HG02970 (cell line): ENCODE data around the gene CDC6.

Experiments
- ATAC-seq: cut with Tn5 transposase; IDR thresholded peaks from one replicate; pipeline ENCODE4 v1.9.1; 2021; ENCODE audit warnings: mild to moderate bottlenecking, moderate library complexity, moderate number of reproducible peaks; ENCODE audit not compliant: unreplicated experiment, low FRiP score

The CDC6 gene

DNA sequence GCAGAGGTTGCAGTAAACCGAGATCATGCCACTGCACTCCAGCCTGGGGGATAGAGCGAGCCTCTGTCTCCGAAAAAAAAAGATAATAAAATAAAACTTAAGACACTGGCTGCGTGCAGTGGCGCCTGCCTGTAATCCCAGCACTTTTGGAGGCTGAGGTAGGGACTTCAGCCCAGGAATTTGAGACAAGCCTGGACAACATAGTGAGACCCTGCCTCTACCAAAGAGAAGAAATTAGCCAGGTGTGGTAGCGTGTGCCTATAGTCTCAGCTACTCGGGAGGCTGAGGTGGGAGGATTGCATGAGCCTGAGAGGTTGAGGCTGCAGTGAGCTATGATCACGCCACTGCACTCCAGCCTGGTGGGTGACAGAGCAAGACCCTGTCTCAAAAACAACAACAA lies 47.9 kb downstream of the CDC6 start:
- no peak for ATAC-seq

DNA sequence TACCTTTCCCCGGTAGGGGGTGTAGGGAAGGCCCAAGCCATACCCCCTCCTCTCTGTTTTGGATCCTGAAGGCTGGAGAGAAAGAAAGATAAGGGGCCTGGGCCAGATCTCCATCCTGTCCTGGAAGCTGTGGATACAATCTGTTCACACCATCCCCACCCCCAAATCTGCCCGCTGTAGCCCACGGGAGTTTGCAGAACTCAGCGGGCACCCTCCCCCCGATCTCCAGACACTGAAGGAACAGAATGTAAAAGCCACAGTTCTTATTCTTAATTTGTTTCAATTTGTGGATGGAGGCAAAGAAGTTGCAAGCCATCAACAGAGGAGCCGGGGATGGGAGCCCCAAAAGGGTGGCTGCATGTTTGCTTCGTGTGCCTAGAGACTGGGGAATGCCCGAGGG lies 49.7 kb downstream of the CDC6 start:
- ATAC-seq: no peak

DNA sequence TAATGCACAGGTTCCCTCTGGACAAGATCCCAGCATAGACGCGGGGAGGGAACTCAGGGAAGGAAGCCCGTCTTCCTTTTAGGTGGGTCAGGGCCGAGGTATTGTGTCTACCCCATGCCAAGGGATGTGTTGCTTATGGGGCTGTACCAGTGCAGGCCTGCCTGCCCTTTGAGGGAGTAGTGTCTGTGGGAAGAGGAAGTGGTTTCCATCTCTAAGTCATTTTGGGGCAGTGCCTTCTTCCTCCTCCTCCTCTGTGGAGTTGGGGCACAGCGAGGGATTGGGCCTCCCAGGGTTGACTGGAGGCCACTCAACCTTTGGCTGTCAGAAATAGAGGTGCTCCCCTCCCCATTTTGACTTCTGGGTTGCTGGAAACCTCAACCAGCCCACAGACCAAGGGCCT lies 50.4 kb downstream of the CDC6 start:
- no peak for ATAC-seq

DNA sequence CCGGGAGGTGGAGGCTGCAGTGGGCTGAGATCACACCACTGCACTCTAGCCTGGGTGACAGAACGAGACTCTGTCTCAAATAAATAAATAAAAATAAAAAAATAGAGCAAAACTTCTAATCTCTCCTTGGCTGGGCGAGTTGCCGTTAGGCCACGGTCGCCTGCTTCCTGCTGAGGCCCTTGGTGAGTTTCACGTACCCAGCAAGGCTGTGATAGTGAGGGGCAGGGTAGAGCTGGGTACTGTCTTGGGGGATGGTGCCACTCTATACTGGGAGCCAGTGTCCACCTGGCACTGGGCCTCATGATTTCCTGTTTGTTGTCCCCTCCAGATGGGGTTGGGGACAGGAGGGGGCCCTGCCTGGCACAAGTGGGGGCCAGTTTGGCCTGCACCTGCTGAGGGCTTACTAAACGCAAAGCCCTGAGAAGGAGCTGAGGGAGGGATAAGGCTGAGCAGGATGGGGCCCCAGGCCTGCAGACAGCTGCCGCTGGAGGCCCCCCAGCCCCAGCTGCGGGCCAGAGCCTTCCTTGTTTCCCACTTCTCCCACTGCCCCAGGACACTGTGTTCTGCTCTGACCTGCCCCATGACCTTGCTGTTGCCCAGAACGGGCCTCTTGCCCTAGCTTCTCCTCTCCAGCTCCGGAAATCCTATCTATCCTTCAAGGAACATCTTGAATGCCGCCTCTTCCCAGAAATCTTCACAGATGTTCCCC lies 51.4 kb downstream of the CDC6 start:
- no peak for ATAC-seq

DNA sequence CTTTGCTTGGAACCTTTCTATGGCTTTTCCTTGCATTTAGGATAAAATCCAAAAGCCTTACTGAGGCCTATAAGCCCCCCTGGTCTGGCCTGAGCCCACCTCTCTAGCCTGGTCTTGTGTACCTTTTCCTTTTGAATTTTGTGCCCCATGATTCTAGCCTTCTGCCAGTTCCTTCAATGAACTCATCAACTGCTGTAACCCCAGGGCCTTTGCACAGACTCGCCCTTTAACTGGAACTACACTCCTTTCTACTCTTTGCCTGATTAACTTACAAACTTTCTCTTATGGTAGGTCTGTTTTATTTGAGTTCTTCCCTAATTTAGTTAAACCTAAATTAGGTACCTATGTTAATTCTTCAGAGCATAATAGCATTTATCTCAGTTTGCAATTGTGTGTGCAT lies 52.6 kb downstream of the CDC6 start:
- ATAC-seq: no peak

DNA sequence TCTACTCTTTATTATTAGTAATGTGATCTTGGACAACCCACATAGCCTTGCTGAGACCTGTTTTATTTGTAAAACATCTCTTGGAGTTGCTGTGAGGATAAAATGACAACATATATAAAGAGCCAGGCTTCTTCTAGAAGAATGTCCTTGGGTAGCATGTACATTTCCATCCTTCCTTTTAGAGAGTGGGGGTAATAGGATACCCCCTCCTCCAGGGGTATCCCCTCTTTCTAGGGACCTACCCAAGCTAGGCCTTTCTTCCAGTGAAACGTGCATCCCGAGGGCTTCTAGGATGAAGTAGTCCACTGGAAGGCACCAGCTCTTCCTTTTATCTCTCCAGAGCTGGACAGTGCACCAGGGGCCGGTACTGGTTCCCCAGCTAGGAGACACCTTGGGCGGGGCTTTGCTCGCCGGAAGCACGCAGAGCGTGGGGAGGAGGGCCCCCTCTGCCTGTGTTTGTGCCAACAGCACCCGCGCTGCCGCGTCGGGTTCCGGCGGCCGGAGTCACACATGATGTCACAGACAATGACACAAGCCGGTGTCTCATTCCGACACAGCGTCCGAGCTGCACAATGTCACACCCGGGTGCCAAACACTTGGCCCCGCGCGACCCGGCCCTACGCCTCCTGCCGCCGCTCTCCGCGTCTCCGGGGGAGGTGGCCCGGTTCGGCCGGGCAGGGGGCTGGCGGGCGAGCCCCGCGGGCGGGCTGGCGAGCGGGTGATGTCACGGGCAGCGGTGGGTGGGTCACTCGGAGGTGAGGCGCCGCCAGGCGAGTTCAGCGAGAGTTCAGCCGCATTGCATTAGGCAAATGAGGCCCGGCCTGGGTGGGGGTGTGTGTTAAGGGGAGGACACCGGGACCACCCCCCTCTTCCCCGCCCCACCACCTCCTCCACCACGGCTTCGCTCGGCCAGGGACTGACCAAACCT lies 53.5 kb downstream of the CDC6 start:
- ATAC-seq: no peak

DNA sequence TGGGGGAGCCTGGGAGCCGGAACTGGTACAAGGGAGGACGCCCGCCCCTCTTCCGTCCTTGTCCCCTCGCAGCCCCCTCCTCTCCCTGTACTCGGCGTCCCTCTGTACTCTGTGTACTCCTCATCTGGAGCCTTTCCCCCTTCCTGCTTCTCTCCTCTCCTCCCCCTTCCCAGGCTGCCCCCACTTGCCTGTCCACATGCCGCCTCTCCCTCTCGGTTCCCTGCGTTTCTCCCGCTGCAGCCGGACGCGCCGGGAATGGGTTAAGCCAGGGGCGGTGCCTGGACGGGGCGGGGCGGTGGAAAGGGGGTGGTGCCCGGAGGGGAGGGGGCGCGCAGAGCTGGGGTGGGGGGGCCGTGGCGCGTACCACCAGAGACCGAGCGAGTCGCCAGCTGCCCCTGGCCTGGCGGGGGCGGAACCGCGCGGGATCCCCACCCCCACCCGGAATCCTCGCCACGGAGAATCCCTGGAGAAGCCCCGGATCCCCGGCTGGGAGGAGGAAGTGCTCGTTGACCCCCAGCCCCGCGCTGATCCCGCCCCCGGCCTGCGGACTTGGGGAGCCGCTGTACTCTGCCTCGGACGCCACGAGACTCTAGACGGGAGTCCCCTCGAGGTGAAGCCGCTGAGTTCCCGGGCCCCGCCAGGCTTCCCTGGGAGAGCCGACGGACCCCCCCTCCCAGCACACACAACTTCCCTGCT lies 54.3 kb downstream of the CDC6 start:
- no peak for ATAC-seq

DNA sequence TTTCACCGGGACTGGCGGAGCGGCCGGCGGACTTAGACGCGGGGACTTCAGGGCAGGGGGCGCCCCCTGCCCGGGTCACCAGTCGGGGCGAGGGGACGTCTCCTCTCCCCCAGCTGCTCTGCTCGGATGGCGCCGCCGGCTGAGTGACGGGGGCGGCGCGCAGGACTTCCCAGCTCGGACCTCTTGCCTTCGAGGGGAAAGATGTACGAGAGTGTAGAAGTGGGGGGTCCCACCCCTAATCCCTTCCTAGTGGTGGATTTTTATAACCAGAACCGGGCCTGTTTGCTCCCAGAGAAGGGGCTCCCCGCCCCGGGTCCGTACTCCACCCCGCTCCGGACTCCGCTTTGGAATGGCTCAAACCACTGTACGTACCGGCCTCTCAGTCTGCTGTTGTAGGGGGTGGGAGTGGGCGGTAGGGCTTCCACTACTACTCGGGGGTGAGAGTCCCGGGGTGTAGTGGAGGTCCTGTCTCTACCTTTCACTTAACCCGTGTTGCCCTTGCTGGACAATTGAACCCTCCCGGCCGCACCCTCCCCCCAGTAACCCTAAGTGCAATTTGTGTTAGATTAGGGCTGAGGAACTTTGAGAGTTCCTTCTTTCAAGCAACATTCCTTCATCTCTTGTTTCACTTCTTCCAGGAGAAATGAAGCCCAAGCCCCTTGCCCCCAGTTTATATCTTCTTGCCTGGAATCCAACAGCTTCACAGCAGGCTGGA lies 55.0 kb downstream of the CDC6 start:
- no peak for ATAC-seq

DNA sequence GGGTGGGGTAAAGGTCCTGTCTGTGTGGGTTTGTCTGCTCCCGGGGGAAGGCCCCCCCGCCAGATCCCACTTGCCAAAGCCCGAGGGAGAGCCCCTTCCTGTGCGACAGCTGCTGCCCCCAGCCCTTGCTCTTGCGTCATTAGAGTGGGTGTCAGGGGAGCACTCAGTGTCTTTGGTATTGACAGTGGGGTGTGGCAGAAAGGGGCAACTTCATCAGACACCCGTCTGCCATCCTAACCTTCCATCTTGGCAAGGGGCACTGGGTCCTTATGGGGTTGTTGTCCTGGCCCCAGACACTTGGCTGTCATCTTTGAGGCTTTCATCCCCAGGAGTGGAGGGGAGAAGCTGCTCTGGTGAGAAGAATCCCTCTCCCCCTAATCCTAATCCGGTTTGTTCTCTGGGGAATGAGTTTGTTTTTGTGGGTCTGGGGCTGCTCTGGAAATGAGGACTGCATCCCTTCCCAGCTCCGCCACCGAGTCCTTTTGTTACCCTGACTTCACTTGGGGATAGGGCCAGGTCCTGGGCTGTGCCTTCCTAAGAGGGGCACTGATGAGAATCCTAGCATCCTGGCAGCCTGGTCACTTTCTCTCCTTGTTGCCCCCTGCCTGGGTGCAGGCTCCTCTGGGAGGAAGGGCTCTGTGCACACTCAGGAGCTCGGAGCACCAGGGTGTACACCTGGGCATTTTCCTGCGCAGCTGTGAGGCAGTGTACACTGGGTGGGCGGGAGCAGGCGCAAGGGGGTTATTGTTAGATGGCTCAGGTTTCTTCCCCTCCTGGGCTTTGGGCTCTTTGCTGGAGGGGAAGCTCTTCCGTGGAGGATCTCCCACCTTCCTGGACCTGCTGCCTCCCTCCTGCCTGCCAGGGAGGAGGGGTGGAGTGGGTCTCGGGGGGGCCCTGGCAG lies 55.8 kb downstream of the CDC6 start:
- no peak for ATAC-seq

DNA sequence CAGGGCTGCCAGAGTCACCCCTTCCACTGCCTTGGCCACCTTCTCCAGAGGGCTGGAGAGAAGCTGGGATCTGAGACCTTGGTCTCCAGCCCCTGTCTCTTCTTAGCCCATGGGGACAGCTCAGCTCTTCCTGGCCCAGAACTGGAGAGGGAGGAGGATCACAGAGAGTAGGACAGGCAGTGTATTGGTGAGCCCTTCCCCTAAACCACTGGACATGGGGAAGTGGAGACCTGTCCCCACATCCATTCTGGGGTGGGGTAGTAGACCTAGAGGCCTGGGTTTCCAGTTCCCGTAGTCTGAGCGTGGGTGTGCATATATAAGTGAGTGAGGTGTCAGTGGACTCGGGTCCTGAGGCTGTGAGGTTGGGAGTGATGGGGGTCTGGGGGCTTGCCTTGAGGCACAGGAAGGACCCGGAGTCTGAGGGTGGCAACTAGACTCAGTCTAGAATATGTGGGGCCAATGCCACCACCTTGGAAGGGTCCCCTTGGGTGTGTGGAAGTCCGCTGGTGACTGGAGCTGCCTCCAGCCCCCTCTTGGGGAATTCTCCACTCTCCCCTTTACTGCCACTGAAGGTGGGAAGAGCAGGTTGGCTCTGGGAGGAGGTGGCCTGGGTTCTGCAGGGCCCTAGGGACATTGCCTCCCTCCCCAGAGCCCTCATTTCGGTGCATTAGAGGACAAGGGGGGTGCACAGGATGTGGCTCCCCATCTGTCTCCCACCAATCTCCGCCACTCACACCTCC lies 56.9 kb downstream of the CDC6 start:
- no peak for ATAC-seq

DNA sequence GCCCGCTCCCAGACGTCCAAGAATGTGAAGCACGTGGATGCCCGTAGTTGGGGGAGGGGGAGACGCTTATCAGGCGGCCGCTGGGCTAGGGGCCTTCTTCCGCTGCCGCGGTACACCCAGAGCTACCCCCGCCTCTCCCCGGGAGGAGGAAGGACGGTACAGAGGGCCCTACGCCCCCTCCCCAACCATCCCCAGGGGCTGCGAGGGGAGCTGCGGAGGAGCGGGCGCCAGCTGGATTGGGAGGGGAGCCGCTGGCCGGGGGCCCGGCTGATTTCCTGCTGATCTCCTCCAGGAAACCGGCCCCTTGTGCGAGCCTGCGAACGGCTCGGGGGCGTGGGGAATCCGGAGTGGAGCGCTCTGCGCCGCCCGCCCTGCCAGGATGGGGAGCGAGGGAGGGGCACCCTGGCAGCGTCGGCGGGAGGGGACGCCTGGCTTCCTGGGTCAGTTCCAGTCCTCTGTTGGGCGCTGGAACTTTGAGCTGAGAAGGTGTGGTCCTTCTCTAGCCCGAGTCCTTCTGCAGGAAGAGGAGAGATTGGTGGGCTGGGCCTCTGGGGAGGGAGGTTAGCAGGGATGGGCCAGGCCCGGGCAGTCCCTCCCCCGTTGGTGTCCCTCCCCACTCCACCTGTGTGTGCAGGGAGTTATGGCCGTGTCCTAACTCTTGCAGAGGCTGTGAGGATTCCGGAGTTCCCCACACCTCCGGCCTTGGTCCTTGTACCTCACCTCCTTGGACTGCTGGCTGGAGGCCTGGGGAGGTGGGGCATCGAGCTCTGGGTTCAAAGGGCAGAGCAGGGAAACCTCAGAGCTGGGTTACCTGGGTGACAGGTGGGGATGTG lies 57.7 kb downstream of the CDC6 start:
- ATAC-seq: no peak

DNA sequence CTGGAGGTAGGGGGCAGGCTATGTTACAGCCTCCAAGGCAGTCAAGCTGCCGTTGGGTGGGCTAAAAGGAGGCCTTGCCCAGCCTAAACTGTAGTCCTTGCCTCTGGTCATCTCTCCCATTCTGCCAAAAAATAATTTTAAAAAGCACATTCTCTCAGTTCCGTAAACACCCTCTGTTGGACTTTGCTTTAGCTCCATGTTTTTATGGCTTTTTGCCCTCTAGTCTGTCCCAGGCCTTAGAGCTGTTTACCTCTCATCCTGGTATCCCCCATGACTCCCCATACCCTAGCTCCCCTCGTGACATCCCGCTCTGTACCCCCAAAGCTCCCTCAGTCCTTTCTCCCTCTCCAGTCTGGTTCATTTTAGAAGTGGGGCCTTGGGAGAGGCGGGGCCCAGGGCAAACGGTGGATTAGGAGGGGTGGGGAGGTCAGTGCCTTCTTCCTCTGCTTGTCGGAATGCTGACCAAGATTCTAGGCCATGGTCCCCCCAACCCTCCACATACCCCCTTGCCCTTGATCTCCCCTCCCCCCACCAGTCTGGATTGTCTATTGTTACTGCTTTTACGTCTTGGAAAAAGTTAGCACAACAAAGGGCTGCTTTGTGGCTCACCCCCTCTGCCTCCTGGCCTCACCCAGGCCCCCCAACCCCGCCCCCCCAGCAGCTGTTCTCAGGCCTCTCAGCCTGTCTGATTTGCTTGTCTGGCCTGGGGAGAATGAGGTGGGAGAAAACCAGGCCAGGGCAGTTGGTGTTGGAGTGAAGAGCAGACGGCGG lies 58.5 kb downstream of the CDC6 start:
- no peak for ATAC-seq

DNA sequence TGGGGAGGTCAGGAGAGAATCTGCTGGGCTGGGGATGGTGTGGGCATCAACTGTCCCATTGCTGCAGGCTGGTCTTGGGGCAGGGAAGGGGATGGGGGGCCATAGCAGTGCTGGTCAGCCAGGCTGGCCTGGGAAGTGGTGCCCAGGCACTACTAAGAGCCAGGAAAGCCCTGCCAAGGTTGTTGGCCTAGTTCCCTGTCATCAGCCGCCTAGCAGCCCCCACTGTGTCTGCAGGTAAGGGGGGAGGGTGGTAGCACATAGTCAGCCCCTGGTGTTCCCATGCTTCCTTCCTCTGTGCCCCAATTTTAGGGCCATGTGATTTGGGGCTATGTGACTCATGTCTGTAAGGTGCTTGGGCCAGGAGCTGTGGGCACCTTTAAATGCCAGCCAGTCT lies 59.1 kb downstream of the CDC6 start:
- ATAC-seq: no peak

DNA sequence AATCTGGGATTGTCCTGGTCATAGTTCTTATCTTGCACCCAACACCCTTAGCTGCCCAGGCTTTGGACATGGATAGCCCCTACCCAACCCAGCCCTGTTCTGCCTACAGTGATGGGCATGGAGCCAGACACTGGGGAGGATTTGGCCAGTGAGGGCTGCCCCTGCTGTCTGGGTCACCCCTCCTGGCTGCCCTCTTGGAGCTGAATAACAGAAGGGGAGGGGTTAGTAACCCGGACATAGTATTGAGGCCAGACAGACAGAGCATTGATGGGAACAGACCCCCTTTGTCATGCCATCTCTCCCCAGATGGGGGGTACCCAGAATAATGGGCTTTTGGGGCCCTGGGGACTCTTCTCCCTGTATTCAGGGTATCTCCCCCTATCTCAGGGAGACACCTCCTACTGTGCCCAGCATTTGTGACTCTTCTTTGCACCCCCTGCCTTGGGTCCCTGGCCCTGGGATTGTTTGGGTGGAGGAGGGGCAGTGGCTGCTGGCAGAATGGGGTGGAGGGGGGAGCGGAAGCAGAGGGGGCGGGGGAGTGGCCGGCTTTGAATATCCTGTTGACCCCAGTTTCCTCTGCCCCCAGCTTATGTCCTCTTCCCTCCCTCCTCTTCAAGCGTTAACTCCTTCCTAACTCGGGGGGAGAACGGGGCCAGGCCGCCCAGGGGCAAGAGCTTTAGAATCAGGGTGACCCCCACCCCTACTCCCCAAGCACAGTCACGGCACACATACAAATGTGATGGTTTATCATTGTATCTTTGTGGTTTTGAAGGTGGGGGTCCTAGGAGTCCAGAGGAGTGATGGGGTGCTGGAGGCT lies 59.8 kb downstream of the CDC6 start:
- no peak for ATAC-seq

DNA sequence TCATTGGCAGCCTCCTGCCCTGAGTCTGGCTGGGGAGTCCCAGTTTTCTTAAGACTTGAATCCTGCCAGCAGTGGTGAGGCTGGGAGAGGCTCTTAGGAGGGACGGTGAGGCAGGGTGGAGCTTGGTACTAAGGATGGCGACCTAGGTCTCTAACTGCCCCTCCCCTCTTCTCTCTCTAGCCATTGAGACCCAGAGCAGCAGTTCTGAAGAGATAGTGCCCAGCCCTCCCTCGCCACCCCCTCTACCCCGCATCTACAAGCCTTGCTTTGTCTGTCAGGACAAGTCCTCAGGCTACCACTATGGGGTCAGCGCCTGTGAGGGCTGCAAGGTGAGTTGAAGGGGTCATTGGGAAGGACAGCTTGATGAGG lies 60.4 kb downstream of the CDC6 start:
- no peak for ATAC-seq

DNA sequence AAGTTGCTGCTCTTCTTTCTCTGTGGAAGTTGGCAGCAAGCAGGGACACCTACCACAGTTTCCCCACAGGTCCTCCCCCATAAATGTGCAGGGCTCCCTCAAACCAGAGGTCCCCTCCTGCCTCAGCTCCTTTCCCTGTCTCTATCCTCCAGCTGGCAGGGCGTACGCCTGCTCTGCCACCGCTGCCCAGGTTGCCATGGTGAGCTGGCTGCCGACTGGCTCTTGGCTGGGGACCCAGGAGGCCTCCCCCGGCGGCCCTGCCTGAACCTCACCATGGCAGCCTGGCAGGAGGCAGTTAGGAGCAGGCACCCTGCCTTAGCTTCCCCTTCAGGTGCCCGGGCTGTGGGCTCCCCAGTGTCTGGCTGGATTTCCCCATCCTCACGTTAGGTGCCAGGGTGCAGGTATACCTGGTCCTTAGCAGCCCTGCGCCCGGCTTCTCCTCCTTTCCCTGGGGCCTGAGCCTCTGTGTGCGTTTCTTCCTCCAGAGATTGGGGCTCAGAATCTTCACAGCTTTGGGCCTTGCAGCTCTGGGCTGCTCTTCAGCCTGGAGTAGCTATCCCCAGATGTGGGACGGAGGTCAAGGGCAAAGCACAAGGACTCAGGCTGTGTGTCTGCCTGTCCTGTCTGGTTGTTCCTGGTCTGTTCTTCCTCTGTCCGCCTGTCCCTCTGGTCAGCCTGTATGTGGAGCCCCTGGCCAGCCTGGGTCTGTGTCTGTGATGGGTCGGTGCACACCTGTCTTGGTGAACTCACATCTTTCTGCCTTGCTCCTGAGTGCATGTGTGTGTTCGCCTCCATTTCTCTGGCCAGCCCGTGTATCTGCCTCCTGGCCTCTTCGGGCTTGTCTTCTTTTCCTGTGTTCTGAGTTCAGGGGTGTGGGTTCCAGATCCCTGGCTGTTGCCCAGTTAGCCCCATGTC lies 61.1 kb downstream of the CDC6 start:
- ATAC-seq: no peak
